ENCODE measurements around the gene FBXO42. TPM values are rescaled to one million over a fixed set of nuclear protein-coding genes. Genes with fewer than 3 reads are reported as not detected.

Gene FBXO42
- total and polyA plus RNA-seq, 2 of the 8 experiments (the other 6 are each of a cell fraction or from before 2014, with no cell fraction given), result 15.1 to 17.0 TPM

- no peak for TF ChIP-seq CTBP2 (IDR thresholded peaks at IDR 0.05; ENCODE audit: borderline replicate concordance, insufficient read depth, insufficient read length, low read length)
These were observed 95.8 kb downstream of the FBXO42 start (continued) for GRCh38 chr1:16256478-16256877.
